ENCODE measurements around the gene BAK1.
"Not testable (repeated sequence)": the region's sequence is repeated elsewhere in the genome, so short reads cannot be mapped to it uniquely, and the experiment has no call there.

The BAK1 gene

DNA sequence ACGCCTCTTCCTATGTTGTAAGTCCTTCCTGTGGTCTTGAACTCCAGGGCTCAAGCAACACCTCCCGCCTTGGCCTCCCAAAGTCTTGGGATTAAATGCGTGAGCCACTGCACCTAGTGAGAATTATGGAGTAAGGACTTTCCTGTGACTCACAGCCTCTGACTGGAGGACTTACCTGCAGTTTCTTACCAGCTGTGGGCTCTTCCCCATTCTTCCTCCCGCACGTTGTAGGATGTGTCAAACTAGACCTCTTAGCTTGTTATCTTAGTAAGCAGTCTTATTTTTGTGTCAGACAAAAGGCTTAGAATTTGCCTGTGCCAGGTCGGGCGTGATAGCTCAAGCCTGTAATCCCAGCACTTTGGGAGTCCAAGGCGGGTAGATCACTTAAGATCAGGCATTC, 30.9 kb downstream of the BAK1 start:
- DNase-seq: no peak

DNA sequence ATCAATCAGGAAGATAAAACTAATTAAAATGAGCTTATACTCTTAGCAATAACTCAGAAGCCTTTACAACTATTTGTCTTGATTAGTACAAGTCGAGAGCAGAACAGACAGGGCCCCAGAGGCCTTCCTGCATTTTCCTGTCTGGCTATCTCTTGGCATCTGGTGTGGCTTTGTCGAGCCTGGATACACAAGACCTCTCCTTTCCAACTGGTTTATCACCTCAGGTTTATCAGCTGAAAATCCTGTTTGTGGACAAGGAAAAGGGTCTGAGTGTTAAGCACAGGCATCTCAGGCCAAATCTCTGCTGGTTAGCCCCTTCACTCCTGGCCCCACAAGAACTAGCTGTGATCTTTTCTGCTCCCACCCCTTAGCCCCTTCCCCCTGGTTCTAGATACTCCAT, 32.6 kb downstream of the BAK1 start:
- no peak for DNase-seq

DNA sequence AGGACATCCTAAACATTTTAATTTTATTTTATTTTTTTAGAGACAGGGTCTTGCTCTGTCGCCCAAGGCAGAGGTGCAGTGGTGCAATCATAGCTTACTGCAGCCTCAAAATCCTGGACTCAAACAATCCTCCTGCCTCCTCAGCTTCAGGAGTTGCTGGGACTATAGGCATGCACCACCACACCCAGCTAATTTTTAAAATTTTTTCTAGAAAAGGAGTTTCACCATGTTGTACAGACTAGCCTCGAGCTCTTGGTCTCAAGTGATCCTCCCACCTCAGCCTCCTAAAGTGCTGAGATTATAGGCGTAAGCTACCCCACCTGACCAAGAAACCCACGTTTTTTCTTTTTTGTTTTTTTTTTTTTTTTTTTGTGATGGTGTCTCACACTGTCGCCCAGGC, 33.3 kb downstream of the BAK1 start:
- DNase-seq: no peak

DNA sequence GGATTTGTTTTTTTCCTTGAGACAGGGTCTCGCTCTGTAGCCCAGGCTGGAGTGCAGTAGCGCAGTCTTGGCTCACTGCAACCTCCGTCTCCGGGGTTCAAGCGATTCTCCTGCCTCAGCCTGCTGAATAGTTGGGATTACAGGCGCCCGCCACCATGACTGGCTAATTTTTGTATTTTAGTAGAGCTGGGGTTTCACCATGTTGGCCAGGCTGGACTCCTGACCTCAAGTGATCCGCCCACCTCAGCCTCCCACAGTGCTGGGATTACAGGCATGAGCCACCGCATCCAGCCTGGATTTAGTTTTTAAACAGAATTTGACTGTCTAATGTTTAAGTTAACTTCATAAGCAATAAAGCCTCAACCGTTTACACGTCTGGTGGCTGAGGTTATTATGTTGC, 34.8 kb downstream of the BAK1 start:
- DNase-seq: not testable (repeated sequence)

DNA sequence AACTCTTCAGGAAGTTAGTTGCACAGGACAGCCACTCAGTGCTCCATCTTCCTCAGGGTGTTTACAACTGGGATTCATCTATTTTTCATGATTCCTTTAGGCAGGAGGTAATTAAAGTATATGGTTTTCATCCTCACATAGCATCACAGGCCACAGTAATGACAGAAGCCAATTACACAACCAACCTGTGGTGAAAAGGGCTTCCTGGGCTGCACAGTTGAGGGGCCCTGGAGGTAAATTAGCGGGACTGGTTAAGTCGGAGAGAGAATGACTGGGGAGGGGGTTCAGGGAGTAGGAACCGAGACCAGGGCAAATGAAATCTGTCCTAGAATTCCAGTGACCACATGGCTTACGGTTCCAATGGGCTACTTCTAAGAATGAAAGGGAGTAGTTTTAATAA, 37.0 kb downstream of the BAK1 start:
- no peak for DNase-seq

DNA sequence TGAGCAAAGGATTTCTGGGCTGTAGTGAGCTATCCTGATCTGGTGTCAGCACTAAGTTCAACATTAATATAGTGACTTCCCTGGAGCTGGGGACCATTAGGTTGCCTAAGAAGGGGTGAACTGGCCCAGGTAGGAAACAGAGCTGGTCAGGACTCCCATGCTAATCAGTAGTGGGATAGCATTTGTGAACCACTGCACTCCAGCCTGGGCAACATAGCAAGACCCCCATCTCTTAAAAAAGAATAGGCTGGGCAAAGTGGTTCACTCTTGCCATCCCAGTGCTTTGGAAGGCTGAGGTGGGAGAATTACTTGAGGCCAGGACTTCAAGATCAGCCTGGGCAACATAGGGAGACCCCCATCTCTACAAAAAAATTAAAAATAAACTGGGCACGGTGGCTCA, 39.3 kb downstream of the BAK1 start:
- no peak for DNase-seq

DNA sequence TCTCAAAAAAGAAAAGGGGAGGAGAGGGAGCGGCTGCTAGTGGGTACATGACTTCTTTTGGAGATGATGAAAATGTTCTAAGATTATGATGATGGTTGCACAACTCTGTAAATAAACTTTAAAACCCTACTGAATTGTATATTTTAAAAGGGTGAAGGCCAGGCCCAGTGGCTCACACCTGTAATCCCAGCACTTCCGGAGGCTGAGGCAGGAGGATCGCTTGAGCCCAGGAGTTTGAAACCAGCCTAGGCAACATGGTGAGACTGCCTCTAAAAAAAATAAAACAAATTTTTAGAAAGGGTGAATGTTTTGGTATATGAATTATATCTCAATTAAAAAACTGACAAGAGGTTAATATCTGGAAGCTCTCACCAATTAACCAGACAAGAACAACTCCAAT, 45.4 kb downstream of the BAK1 start:
- DNase-seq: no peak

DNA sequence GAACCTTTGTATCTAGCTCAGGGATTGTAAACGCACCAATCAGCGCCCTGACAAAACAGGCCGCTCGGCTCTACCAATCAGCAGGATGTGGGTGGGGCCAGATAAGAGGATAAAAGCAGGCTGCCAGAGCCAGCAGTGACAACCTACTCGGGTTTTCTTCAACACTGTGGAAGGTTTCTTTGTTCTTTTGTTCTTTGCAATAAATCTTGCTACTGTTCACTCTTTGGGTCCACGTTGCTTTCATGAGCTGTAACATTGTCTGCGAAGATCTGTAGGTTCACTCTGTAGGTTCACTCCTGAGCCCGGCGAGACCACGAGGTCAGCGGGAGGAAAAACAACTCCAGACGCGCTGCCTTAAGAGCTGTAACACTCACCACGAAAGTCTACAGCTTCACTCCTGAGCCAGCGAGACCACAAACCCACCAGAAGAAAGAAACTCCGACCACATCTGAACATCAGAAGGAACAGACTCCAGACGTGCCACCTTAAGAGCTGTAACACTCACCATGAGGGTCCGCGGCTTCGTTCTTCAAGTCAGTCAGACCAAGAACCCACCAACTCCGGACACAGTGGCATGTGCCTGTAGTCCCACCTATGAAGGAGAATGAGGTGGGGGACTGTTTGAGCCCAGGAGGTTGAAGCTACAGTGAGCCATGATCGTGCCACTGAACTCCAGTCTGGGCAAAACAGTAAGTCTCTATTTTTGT, 46.8 kb downstream of the BAK1 start:
- not testable (repeated sequence) for DNase-seq

DNA sequence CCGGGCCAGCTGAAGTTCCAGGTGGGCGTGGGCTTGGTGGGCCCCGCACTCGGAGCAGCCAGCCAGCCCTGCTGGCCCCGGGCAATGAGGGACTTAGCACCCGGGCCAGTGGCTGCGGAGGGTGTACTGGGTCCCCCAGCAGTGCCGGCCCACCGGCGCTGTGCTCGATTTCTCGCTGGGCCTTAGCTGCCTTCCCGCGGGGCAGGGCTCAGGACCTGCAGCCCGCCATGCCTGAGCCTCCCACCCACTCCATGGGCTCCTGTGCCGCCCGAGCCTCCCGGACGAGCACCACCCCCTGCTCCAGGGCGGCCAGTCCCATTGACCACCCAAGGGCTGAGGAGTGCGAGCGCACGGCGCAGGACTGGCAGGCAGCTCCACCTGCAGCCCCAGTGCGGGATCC, 47.6 kb downstream of the BAK1 start:
- DNase-seq: not testable (repeated sequence)

DNA sequence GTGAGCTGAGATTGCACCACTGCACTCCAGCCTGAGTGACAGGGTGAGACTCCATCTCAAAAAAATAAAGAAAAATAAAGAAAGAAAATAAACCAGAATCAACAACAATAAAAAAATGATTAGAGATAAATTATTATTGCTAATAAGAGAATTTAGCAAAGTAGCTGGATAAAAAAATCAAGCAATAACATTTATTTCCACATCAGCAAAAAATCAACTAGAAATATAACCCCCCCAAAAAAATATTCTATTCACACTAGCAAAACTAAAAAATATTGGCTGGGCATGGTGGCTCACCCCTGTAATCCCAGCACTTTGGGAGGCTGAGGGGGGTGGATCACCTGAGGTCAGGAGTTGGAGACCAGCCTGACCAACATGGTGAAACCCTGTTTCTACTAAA, 49.5 kb downstream of the BAK1 start:
- not testable (repeated sequence) for DNase-seq
